ENCODE results near the gene TTC12.

TTC12 gene

GRCh38 chr11:113278925-113279324 is 35.5 kb upstream of the TTC12 start:
- no peak for TF ChIP-seq CTCF (IDR thresholded peaks at IDR 0.05; ENCODE audit: insufficient read depth, low read length, poor library complexity, severe bottlenecking)
- DNase-seq (ENCODE audit: extremely low read depth, insufficient read length) = no peak
- no peaks in the 10 kb centered on the region; the same call in 1 of the 2 replicates for H3K27me3 ChIP-seq (replicated peaks; ENCODE audit: control insufficient read depth, insufficient read depth, low read length)
- H3K4me3 ChIP-seq (replicated peaks; ENCODE audit: low read depth, low read length) = no peak overlapping the region
- H3K36me3 ChIP-seq (ENCODE audit: control insufficient read depth, insufficient read depth, low read length) = no peaks in the 10 kb centered on the region

GRCh38 chr11:113279591-113279990 is 34.8 kb upstream of the TTC12 start:
- no peak for TF ChIP-seq CTCF (IDR thresholded peaks at IDR 0.05; ENCODE audit: insufficient read depth, low read length, poor library complexity, severe bottlenecking)
- Histone ChIP-seq H3K36me3 (ENCODE audit: control insufficient read depth, insufficient read depth, low read length) (no peaks in the 10 kb centered on the region), H3K4me3 (replicated peaks; ENCODE audit: low read depth, low read length) (no peak overlapping the region), H3K27me3 (replicated peaks; ENCODE audit: control insufficient read depth, insufficient read depth, low read length) (no peaks in the 10 kb centered on the region; the same call in 1 of the 2 replicates)
- DNase-seq (ENCODE audit: extremely low read depth, insufficient read length) = no peak

- TF ChIP-seq CTCF (IDR thresholded peaks at IDR 0.05; ENCODE audit: insufficient read depth, low read length, poor library complexity, severe bottlenecking) = no peak
- no peak for DNase-seq (ENCODE audit: extremely low read depth, insufficient read length)
- no peaks in the 10 kb centered on the region; the same call in 1 of the 2 replicates for H3K27me3 ChIP-seq (replicated peaks; ENCODE audit: control insufficient read depth, insufficient read depth, low read length)
These were observed 33.2 kb upstream of the TTC12 start for GRCh38 chr11:113281052-113281725.

GRCh38 chr11:113282898-113283437 is 31.4 kb upstream of the TTC12 start:
- H3K4me3 ChIP-seq (replicated peaks; ENCODE audit: low read depth, low read length) = no peak overlapping the region
- no peak for TF ChIP-seq CTCF (IDR thresholded peaks at IDR 0.05; ENCODE audit: insufficient read depth, low read length, poor library complexity, severe bottlenecking)
- no peaks in the 10 kb centered on the region; the same call in 1 of the 2 replicates for H3K27me3 ChIP-seq (replicated peaks; ENCODE audit: control insufficient read depth, insufficient read depth, low read length)
- DNase-seq (ENCODE audit: extremely low read depth, insufficient read length) = no peak
- no peaks in the 10 kb centered on the region for H3K36me3 ChIP-seq (ENCODE audit: control insufficient read depth, insufficient read depth, low read length)

More at GRCh38 chr11:113281052-113281725, 33.2 kb upstream of the TTC12 start:
- Histone ChIP-seq H3K4me3 (replicated peaks; ENCODE audit: low read depth, low read length) (no peak overlapping the region), H3K36me3 (ENCODE audit: control insufficient read depth, insufficient read depth, low read length) (no peaks in the 10 kb centered on the region)

- Histone ChIP-seq H3K36me3 (ENCODE audit: control insufficient read depth, insufficient read depth, low read length) (no peaks in the 10 kb centered on the region), H3K27me3 (replicated peaks; ENCODE audit: control insufficient read depth, insufficient read depth, low read length) (no peaks in the 10 kb centered on the region; the same call in 1 of the 2 replicates), H3K4me3 (replicated peaks; ENCODE audit: low read depth, low read length) (no peak overlapping the region)
- TF ChIP-seq CTCF (IDR thresholded peaks at IDR 0.05; ENCODE audit: insufficient read depth, low read length, poor library complexity, severe bottlenecking) = no peak
- DNase-seq (ENCODE audit: extremely low read depth, insufficient read length) = no peak
These were observed 30.5 kb upstream of the TTC12 start for GRCh38 chr11:113283881-113284280.
